Ishikawa (cell line): ENCODE results near the gene KCTD6.

Experiments
- CEBPB ChIP-seq: IDR thresholded peaks from 2 replicates; pipeline ENCODE4 v1.6.1; 2012
- EGR1 ChIP-seq: IDR thresholded peaks from 2 replicates; pipeline ENCODE4 v1.6.1; 2012
- EP300 ChIP-seq: IDR thresholded peaks from 2 replicates; pipeline ENCODE4 v1.6.1; 2012; ENCODE audit warnings: borderline replicate concordance
- FOXM1 ChIP-seq: IDR thresholded peaks from 2 replicates; pipeline ENCODE4 v1.6.1; 2012; ENCODE audit warnings: low read depth, borderline replicate concordance
- NFIC ChIP-seq: IDR thresholded peaks from 2 replicates; pipeline ENCODE4 v1.6.1; 2012
- TAF1 ChIP-seq: IDR thresholded peaks from 2 replicates; pipeline ENCODE4 v1.6.1; 2012; ENCODE audit warnings: low read depth, mild to moderate bottlenecking
- TEAD4 ChIP-seq: IDR thresholded peaks from 2 replicates; pipeline ENCODE4 v1.6.1; 2012
- YY1 ChIP-seq: IDR thresholded peaks from 2 replicates; pipeline ENCODE4 v1.6.1; 2012; ENCODE audit warnings: low read depth
- ZBTB7A ChIP-seq: IDR thresholded peaks from 2 replicates; pipeline ENCODE4 v1.6.1; 2012; ENCODE audit warnings: low read depth
- TF ChIP-seq, protein P1 (sequence below): IDR thresholded peaks from 2 replicates; pipeline ENCODE4 v1.6.1; 2012
- TF ChIP-seq, protein P2 (sequence below): IDR thresholded peaks from 2 replicates; pipeline ENCODE4 v1.6.1; 2012; ENCODE audit warnings: low read depth, mild to moderate bottlenecking
- TF ChIP-seq, protein P3 (sequence below): IDR thresholded peaks from 2 replicates; pipeline ENCODE4 v1.6.1; 2012

DNA sequence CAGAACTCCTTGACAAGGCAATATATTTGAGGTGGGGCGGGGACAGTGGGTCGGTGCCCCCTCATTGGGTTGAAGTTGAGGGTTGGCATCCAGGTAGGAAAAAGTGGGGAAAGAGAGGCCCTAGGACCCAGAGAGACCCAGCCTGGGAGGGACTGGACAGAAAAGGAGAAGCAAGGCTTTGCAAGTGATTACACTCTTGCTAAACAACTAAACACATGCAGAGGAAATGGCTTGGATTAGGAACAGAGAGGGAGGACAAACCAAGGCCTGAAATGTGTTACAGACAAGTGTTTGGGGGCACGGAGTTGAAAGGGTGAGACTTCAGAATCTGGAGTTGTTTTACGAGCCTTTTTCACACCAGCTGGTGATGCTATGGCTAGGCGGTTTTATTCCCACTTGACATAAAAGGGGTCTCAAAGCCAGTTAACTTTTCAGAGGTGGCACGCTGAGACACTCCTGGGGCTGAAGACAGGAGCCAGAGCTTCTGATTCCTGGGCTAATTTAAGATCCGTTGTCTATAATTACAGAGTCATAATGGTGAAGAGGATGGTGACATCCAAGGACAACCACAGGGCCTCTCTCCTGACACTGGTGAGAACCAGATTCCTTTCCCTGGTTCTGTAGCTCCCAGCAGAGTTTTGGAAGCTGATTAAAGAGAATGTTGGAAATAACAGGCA lies 7.7 kb upstream of the KCTD6 start:
- no peak for TF ChIP-seq EP300
- TF ChIP-seq TEAD4 = no peak
- TF ChIP-seq, protein P1, sequence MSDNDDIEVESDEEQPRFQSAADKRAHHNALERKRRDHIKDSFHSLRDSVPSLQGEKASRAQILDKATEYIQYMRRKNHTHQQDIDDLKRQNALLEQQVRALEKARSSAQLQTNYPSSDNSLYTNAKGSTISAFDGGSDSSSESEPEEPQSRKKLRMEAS = no peak
- no peak for TF ChIP-seq NFIC
- no peak for TF ChIP-seq CEBPB
- TF ChIP-seq EGR1 = no peak
- TF ChIP-seq, protein P2, sequence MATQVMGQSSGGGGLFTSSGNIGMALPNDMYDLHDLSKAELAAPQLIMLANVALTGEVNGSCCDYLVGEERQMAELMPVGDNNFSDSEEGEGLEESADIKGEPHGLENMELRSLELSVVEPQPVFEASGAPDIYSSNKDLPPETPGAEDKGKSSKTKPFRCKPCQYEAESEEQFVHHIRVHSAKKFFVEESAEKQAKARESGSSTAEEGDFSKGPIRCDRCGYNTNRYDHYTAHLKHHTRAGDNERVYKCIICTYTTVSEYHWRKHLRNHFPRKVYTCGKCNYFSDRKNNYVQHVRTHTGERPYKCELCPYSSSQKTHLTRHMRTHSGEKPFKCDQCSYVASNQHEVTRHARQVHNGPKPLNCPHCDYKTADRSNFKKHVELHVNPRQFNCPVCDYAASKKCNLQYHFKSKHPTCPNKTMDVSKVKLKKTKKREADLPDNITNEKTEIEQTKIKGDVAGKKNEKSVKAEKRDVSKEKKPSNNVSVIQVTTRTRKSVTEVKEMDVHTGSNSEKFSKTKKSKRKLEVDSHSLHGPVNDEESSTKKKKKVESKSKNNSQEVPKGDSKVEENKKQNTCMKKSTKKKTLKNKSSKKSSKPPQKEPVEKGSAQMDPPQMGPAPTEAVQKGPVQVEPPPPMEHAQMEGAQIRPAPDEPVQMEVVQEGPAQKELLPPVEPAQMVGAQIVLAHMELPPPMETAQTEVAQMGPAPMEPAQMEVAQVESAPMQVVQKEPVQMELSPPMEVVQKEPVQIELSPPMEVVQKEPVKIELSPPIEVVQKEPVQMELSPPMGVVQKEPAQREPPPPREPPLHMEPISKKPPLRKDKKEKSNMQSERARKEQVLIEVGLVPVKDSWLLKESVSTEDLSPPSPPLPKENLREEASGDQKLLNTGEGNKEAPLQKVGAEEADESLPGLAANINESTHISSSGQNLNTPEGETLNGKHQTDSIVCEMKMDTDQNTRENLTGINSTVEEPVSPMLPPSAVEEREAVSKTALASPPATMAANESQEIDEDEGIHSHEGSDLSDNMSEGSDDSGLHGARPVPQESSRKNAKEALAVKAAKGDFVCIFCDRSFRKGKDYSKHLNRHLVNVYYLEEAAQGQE = no peak
- TF ChIP-seq ZBTB7A = no peak
- TF ChIP-seq, protein P3, sequence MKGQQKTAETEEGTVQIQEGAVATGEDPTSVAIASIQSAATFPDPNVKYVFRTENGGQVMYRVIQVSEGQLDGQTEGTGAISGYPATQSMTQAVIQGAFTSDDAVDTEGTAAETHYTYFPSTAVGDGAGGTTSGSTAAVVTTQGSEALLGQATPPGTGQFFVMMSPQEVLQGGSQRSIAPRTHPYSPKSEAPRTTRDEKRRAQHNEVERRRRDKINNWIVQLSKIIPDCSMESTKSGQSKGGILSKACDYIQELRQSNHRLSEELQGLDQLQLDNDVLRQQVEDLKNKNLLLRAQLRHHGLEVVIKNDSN = no peak
- no peak for TF ChIP-seq FOXM1
- no peak for TF ChIP-seq TAF1
- no peak for TF ChIP-seq YY1
